ENCODE results near the gene METTL26.
A peak's percentile ranks its signal among the peaks of the same experiment; 100 is the strongest.

Gene METTL26

DNA sequence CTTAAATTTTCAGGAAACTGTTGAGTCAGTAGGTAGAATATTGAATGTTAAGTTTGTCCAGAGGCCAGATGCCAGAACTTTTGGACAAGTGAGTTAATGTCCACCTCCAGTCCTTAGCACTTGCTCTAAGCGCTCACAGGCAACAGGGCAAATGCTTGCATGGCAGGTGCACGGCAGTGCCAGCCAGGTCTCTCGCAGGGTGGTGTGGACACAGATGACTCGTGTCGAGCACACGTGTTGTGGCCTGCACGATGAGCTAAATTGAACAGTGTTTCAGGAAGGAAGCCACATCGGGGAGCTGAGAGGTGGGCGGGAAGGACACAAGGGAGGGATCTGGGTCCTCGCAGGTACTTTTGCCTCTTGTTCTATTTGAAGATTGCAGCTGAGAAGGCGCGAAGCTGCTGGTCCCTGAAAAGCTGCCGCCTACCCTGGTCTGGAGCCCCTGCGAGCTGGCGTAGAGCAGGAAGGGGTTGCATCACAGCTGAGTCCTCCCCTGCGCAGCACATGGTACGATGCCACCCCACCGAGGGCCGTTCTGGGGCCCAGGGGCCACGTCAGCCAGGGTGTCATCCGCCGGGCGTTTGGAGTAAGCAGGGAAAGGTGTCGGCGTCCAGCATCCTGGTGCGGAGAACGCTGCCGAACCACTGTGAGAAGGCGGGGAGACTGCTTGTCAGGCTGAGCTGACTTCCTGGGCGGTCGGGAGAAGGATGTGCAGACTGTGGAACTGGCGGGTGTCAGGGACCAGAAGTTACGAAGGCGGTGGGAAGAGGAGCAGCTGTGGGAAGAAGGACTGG lies 40.0 kb downstream of the METTL26 start:
- Mint-ChIP-seq H3K4me3 (no peak overlapping the region), H3K36me3 (ENCODE audit: low read depth) (peaks cover 12% of the 10 kb centered on the region), H3K27me3 (ENCODE audit: low read depth) (no peaks in the 10 kb centered on the region), H3K4me1 (ENCODE audit: low read depth) (peaks cover 13% of the 10 kb centered on the region), H3K27ac (no peak overlapping the region), H3K9me3 (no peaks in the 10 kb centered on the region)

- H3K4me1 Mint-ChIP-seq (ENCODE audit: low read depth) = peaks cover 19% of the 10 kb centered on the region
These were observed 41.0 kb downstream of the METTL26 start for GRCh38 chr16:595094-595528.

GRCh38 chr16:593807-594206 lies 42.3 kb downstream of the METTL26 start:
- Mint-ChIP-seq H3K27ac (peak overlapping the region; percentile 24), H3K4me1 (ENCODE audit: low read depth) (peaks cover 19% of the 10 kb centered on the region), H3K4me3 (no peak overlapping the region), H3K27me3 (ENCODE audit: low read depth) (no peaks in the 10 kb centered on the region), H3K9me3 (no peaks in the 10 kb centered on the region), H3K36me3 (ENCODE audit: low read depth) (peaks cover 12% of the 10 kb centered on the region)

More at GRCh38 chr16:595094-595528, 41.0 kb downstream of the METTL26 start:
- H3K4me3 Mint-ChIP-seq = no peak overlapping the region
- no peak overlapping the region for H3K27ac Mint-ChIP-seq
- peaks cover 12% of the 10 kb centered on the region for H3K36me3 Mint-ChIP-seq (ENCODE audit: low read depth)
- no peaks in the 10 kb centered on the region for H3K9me3 Mint-ChIP-seq
- H3K27me3 Mint-ChIP-seq (ENCODE audit: low read depth) = no peaks in the 10 kb centered on the region

- H3K4me3 Mint-ChIP-seq = no peak overlapping the region
- H3K36me3 Mint-ChIP-seq (ENCODE audit: low read depth) = peaks cover 12% of the 10 kb centered on the region
- no peaks in the 10 kb centered on the region for H3K27me3 Mint-ChIP-seq (ENCODE audit: low read depth)
- H3K4me1 Mint-ChIP-seq (ENCODE audit: low read depth) = peaks cover 21% of the 10 kb centered on the region
- H3K27ac Mint-ChIP-seq = no peak overlapping the region
- H3K9me3 Mint-ChIP-seq = no peaks in the 10 kb centered on the region
These were observed 42.7 kb downstream of the METTL26 start for GRCh38 chr16:593406-593805.

DNA sequence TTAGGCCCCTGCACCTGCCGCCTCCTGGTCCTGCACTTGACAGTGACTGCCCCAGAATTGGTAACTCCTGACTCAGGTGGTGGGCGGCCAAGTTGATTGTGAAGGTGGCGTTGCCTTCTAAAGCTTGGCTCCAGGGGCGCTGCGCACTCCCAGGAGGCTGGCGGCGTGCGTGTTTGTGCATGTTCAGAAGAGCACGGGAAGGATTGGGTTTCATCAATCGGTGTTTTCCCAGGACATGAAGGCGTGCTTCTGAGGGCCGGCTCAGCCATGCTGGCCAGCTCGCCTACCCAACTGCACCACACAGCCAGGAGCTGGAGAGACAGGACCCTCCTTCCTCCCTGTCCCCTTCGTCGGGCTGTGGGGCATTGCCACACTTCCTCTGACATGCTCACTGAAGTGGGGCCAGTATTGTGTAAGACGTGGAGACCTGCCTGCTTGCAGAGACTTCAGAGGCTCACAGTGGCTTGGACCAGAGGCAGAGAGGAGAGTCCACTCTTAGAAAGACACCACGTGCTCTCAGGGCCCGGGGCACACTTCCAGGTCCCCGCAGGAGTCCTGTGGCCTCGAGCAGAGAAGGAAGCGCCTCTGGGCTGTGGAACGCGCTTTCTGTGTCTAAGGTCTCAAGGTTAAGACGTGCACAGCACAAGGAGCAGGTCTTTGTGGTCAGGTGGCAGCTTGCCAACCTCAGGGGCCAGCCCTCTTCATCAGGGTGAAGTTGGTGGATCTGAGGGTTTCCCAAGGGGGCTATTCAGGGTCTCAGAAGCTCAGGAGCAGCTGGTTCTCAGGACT lies 43.4 kb downstream of the METTL26 start:
- no peak overlapping the region for H3K27ac Mint-ChIP-seq
- H3K27me3 Mint-ChIP-seq (ENCODE audit: low read depth) = no peaks in the 10 kb centered on the region
- peaks cover 12% of the 10 kb centered on the region for H3K36me3 Mint-ChIP-seq (ENCODE audit: low read depth)
- H3K4me3 Mint-ChIP-seq = no peak overlapping the region
- peaks cover 21% of the 10 kb centered on the region for H3K4me1 Mint-ChIP-seq (ENCODE audit: low read depth)
- no peaks in the 10 kb centered on the region for H3K9me3 Mint-ChIP-seq

DNA sequence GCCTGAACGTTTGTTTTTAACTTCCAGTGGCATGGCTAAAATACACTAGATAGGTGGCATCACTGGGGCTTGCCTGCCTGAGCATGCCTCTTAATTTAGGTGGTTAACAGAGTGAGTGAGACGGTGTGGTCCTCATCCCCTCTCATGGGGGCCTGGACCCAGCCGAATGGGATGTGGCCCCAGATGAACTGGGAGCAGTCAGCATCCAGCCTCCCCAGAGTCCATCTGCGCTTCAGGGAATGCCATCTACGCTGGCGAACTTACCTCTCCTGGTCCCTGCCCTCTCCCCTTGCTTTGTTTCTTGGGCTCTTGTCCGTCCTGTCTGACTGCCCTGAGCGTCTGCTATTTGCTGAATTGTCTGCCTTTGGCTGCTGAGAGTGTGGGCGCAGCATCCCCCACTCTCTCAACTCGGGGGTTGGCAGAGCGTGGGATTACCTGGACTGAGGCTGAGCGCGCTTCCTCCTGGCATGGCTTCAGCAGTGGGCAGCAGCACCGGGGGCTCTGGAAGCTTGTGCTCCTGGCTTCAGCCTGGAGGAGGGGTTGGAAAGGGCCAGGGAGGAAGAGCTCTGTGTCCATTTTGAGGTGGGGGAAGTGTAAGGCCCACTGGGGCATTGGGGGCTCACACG lies 44.1 kb downstream of the METTL26 start:
- peaks cover 25% of the 10 kb centered on the region for H3K4me1 Mint-ChIP-seq (ENCODE audit: low read depth)
- H3K4me3 Mint-ChIP-seq = peak overlapping the region; percentile 88
- H3K36me3 Mint-ChIP-seq (ENCODE audit: low read depth) = peaks cover 11% of the 10 kb centered on the region

GRCh38 chr16:591231-591630 lies 44.9 kb downstream of the METTL26 start:
- Mint-ChIP-seq H3K4me1 (ENCODE audit: low read depth) (peaks cover 25% of the 10 kb centered on the region), H3K27ac (peak overlapping the region; percentile 83), H3K36me3 (ENCODE audit: low read depth) (peaks cover 5% of the 10 kb centered on the region), H3K4me3 (peak overlapping the region; percentile 88), H3K9me3 (no peaks in the 10 kb centered on the region), H3K27me3 (ENCODE audit: low read depth) (no peaks in the 10 kb centered on the region)

More for the DNA sequence above, 44.1 kb downstream of the METTL26 start:
- H3K9me3 Mint-ChIP-seq = no peaks in the 10 kb centered on the region
- H3K27ac Mint-ChIP-seq = no peak overlapping the region
- no peaks in the 10 kb centered on the region for H3K27me3 Mint-ChIP-seq (ENCODE audit: low read depth)

DNA sequence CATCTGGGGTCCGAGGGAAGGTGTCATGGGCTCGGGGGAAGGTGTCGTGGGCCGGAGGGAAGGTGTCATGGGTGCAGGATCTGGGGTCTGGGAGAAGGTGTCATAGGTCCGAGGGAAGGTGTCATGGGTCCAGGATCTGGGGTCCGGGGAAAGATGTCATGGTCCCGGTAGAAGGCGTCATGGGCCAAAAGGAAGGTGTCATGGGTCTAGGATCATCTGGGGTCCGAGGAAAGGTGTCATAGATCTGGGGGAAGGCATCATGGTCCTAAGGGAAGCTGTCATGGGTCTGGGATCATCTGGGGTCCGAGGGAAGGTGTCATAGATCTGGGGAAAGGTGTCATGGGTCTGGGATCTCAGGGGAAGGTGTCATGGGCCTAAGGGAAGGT lies 45.3 kb downstream of the METTL26 start:
- Mint-ChIP-seq H3K9me3 (no peaks in the 10 kb centered on the region), H3K27me3 (ENCODE audit: low read depth) (no peaks in the 10 kb centered on the region), H3K36me3 (ENCODE audit: low read depth) (peaks cover 3% of the 10 kb centered on the region), H3K27ac (peak overlapping the region; percentile 83), H3K4me3 (peak overlapping the region; percentile 88), H3K4me1 (ENCODE audit: low read depth) (peaks cover 23% of the 10 kb centered on the region)

- peak overlapping the region; percentile 88 for H3K4me3 Mint-ChIP-seq
- no peaks in the 10 kb centered on the region for H3K27me3 Mint-ChIP-seq (ENCODE audit: low read depth)
- H3K27ac Mint-ChIP-seq = peak overlapping the region; percentile 83
- no peaks in the 10 kb centered on the region for H3K9me3 Mint-ChIP-seq
- H3K36me3 Mint-ChIP-seq (ENCODE audit: low read depth) = peaks cover 3% of the 10 kb centered on the region
- peaks cover 24% of the 10 kb centered on the region for H3K4me1 Mint-ChIP-seq (ENCODE audit: low read depth)
These were observed 45.8 kb downstream of the METTL26 start for GRCh38 chr16:590188-590814.

DNA sequence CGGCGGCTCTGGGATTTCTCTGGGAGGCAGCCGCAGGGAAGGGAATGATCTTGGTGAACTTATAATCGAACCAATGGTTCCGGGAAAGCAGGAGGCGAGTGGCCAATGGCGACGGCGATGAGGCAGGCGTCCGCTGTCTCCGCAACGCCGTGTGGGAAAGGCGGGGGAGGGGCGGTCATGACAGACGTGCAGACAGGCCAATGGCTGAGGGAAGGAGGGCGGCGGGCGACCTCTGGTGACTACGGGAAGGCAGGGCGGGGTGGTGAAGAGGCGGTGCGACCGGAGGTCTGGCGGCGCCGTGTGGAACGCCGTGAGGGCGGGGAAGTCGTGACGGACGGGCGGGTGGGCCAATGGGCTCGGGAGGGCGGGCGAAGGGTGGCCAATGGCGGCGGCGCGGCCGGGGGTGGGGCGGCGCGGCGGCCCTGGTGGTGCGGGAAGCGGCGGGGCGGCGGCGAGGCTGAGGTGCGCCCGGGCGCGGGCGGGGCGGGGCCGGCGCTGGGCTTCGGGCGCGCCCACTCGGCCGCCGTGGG lies 46.4 kb downstream of the METTL26 start, which contains the start of gene RAB40C:
Gene RAB40C (plus strand): TSS at position 409 of the 530 bp plus-strand sequence. CDS start 226 bp downstream, outside the sequence.
- peaks cover 24% of the 10 kb centered on the region for H3K4me1 Mint-ChIP-seq (ENCODE audit: low read depth)
- no peaks in the 10 kb centered on the region for H3K27me3 Mint-ChIP-seq (ENCODE audit: low read depth)
- H3K4me3 Mint-ChIP-seq = peak within 1 kb of the TSS; percentile 98
- peaks cover 3% of the 10 kb centered on the region for H3K36me3 Mint-ChIP-seq (ENCODE audit: low read depth)
- H3K27ac Mint-ChIP-seq = peak within 1 kb of the TSS; percentile 100
- no peaks in the 10 kb centered on the region for H3K9me3 Mint-ChIP-seq

- no peaks in the 10 kb centered on the region for H3K27me3 Mint-ChIP-seq (ENCODE audit: low read depth)
- H3K36me3 Mint-ChIP-seq (ENCODE audit: low read depth) = no peaks in the 10 kb centered on the region
- no peaks in the 10 kb centered on the region for H3K9me3 Mint-ChIP-seq
- H3K4me1 Mint-ChIP-seq (ENCODE audit: low read depth) = peaks cover 21% of the 10 kb centered on the region
- H3K27ac Mint-ChIP-seq = peak overlapping the region; percentile 100
- peak overlapping the region; percentile 98 for H3K4me3 Mint-ChIP-seq
These were observed 47.0 kb downstream of the METTL26 start for GRCh38 chr16:588889-589657.

DNA sequence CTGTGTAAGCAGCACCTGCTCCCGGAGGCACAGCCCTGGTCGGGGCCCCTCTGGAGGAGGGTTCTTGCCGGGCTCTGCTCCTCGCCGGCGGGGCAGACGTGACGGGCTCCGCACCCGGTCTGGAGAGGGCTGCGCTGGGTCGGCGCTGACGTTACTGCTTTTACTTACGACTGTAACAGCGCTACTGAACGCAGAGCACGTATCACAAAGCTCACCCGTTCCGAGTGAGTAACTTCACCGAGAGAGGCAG lies 47.5 kb downstream of the METTL26 start:
- Mint-ChIP-seq H3K4me1 (ENCODE audit: low read depth) (peaks cover 20% of the 10 kb centered on the region), H3K27me3 (ENCODE audit: low read depth) (no peaks in the 10 kb centered on the region), H3K27ac (peak overlapping the region; percentile 98), H3K36me3 (ENCODE audit: low read depth) (no peaks in the 10 kb centered on the region), H3K9me3 (no peaks in the 10 kb centered on the region), H3K4me3 (peak overlapping the region; percentile 94)

GRCh38 chr16:586645-587590 lies 49.2 kb downstream of the METTL26 start:
- peak overlapping the region; percentile 72 for H3K4me3 Mint-ChIP-seq
- no peaks in the 10 kb centered on the region for H3K9me3 Mint-ChIP-seq
- no peaks in the 10 kb centered on the region for H3K27me3 Mint-ChIP-seq (ENCODE audit: low read depth)
- no peaks in the 10 kb centered on the region for H3K36me3 Mint-ChIP-seq (ENCODE audit: low read depth)
- H3K4me1 Mint-ChIP-seq (ENCODE audit: low read depth) = peaks cover 17% of the 10 kb centered on the region
- peak overlapping the region; percentile 68 for H3K27ac Mint-ChIP-seq
